Naive thymus-derived CD8-positive, alpha-beta T cell (primary cell): ENCODE results near the gene MREG. TPM values are rescaled to one million over a fixed set of nuclear protein-coding genes. Genes with fewer than 3 reads are reported as not detected.
"Not testable (repeated sequence)": the region's sequence is repeated elsewhere in the genome, so short reads cannot be mapped to it uniquely, and the experiment has no call there.

Experiments
- ATAC-seq, 2 donors: fragments of 150-1000 bp; cut with Tn5 transposase in 1 of 2; sonication (Bioruptor Pico), chemical (Tn5 transposase) in 1 of 2; 1 replicate in 1 of 2; 2 replicates in 1 of 2; pipeline ENCODE4 v1.10.0; 2021; ENCODE audit warnings: mild to moderate bottlenecking in 2 of 2, moderate library complexity in 2 of 2
- POLR2A ChIA-PET: fragments of 350-600 bp; sonication (Branson Sonifier 250); formaldehyde crosslinking; loops from one replicate; lab custom pipeline; 2021; ENCODE audit warnings: antibody characterized with exemption; lab: Charles Lee
- DNase-seq, 10 donors: peaks; one replicate each; pipeline versions ENCODE4 v3.0.0 to v3.0.0-alpha.2; 2020 to 2022
- H3K27ac Mint-ChIP-seq, 10 donors: one replicate each; pipeline ENCODE4 v1.8.0; 2020 to 2022; ENCODE audit warnings: mild to moderate bottlenecking in 10 of 10, mixed read lengths in 10 of 10, moderate library complexity in 4 of 10, inconsistent platforms in 1 of 10
- H3K27me3 Mint-ChIP-seq, 5 donors: one replicate each; pipeline ENCODE4 v1.8.0; 2021 to 2022; ENCODE audit warnings: mixed read lengths in 5 of 5
- H3K36me3 Mint-ChIP-seq, 3 donors: one replicate each; pipeline ENCODE4 v1.8.0; 2020 to 2022; ENCODE audit warnings: mixed read lengths in 3 of 3, mild to moderate bottlenecking in 2 of 3, inconsistent platforms in 1 of 3
- H3K4me1 Mint-ChIP-seq, 4 donors: one replicate each; pipeline ENCODE4 v1.8.0; 2021 to 2022; ENCODE audit warnings: mixed read lengths in 4 of 4
- H3K4me3 Mint-ChIP-seq, 10 donors: one replicate each; pipeline ENCODE4 v1.8.0; 2020 to 2022; ENCODE audit warnings: mild to moderate bottlenecking in 10 of 10, mixed read lengths in 10 of 10, moderate library complexity in 6 of 10, inconsistent platforms in 1 of 10
- H3K9me3 Mint-ChIP-seq, 9 donors: one replicate each; pipeline ENCODE4 v1.8.0; 2020 to 2022; ENCODE audit warnings: mixed read lengths in 9 of 9, mild to moderate bottlenecking in 3 of 9, inconsistent platforms in 1 of 9, moderate library complexity in 1 of 9
- polyA plus RNA-seq, 3 donors: library from polyadenylated mRNA; unstranded; fragments of 300-500 nt; fragmentation: Illumina TruSeq; gene quantifications; one replicate each; pipeline ENCODE4 v1.2.3, GENCODE V29; 2021
- total RNA-seq, 8 experiments: library from RNA in 2 of 8; stranded (reverse) in 2 of 8; gene quantifications; one replicate each; pipeline ENCODE4 v1.2.3 and lab custom pipeline; 2021 to 2026

MREG gene
- total and polyA plus RNA-seq, 5 experiments from 2014 or later, result 0.97 to 8.5 (median 3.3) TPM

- ATAC-seq, result no peak
Observed at GRCh38 chr2:215967590-215968378, 45.6 kb downstream of the MREG start.

GRCh38 chr2:215966951-215967350 is 46.4 kb downstream of the MREG start:
- H3K4me1 Mint-ChIP-seq, result peaks cover 4 to 17% (median 13%) of the 10 kb centered on the region in 4 donors
- no peak overlapping the region for H3K27ac Mint-ChIP-seq
- DNase-seq (no peak), ATAC-seq (no peak)
- peaks cover 11 to 30% (median 23%) of the 10 kb centered on the region in 3 donors for H3K36me3 Mint-ChIP-seq
- H3K27me3 Mint-ChIP-seq, result no peaks in the 10 kb centered on the region
- H3K4me3 Mint-ChIP-seq, result no peak overlapping the region
- H3K9me3 Mint-ChIP-seq, result peaks cover 0 to 9% (median 0%) of the 10 kb centered on the region in 9 donors
- POLR2A ChIA-PET, result no interaction called here

More at GRCh38 chr2:215967590-215968378, 45.6 kb downstream of the MREG start:
- peak overlapping the region in 3 of 10 donors; percentile 7 to 71 (median 24) for H3K27ac Mint-ChIP-seq
- POLR2A ChIA-PET, result no interaction called here
- H3K36me3 Mint-ChIP-seq, result peaks cover 11 to 28% (median 26%) of the 10 kb centered on the region in 3 donors
- peaks cover 0 to 9% (median 0%) of the 10 kb centered on the region in 9 donors for H3K9me3 Mint-ChIP-seq
- no peaks in the 10 kb centered on the region for H3K27me3 Mint-ChIP-seq
- H3K4me3 Mint-ChIP-seq, result no peak overlapping the region
- DNase-seq, result no peak
- H3K4me1 Mint-ChIP-seq, result peaks cover 4 to 17% (median 13%) of the 10 kb centered on the region in 4 donors

DNA sequence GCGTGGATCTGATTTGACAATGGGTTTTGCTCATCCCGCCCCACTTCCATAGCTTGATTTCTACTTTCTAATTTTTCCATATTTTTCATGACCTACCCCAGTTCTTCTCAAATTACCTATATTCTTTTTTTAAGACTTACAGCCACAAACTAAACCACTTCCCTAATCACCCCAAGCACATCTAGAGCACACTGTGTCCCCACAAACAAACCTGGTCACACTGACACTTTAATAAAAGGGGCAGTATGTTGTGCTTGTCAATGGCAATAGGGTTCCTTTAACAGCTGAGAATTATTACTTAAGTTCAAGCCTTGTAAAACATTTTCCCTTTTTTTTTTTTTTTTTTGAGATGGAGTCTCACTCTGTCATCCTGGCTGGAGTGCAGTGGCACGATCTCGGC is 47.1 kb downstream of the MREG start:
- Mint-ChIP-seq H3K27ac (no peak overlapping the region), H3K27me3 (no peaks in the 10 kb centered on the region), H3K9me3 (peaks cover 0 to 8% (median 0%) of the 10 kb centered on the region in 9 donors), H3K4me1 (peaks cover 4 to 17% (median 12%) of the 10 kb centered on the region in 4 donors), H3K4me3 (no peak overlapping the region), H3K36me3 (peaks cover 5 to 27% (median 16%) of the 10 kb centered on the region in 3 donors)
- no peak for ATAC-seq
- POLR2A ChIA-PET, result no interaction called here
- DNase-seq, result no peak

GRCh38 chr2:215965532-215966165 is 47.7 kb downstream of the MREG start:
- ATAC-seq, result no peak
- H3K27me3 Mint-ChIP-seq, result no peaks in the 10 kb centered on the region
- H3K4me1 Mint-ChIP-seq, result peaks cover 4 to 17% (median 12%) of the 10 kb centered on the region in 4 donors
- H3K27ac Mint-ChIP-seq, result peak overlapping the region in 1 of 10 donors; percentile 24
- POLR2A ChIA-PET, result no interaction called here
- H3K4me3 Mint-ChIP-seq, result no peak overlapping the region
- peaks cover 0 to 24% (median 14%) of the 10 kb centered on the region in 3 donors for H3K36me3 Mint-ChIP-seq
- no peak for DNase-seq
- H3K9me3 Mint-ChIP-seq, result peaks cover 0 to 2% (median 0%) of the 10 kb centered on the region in 9 donors

DNA sequence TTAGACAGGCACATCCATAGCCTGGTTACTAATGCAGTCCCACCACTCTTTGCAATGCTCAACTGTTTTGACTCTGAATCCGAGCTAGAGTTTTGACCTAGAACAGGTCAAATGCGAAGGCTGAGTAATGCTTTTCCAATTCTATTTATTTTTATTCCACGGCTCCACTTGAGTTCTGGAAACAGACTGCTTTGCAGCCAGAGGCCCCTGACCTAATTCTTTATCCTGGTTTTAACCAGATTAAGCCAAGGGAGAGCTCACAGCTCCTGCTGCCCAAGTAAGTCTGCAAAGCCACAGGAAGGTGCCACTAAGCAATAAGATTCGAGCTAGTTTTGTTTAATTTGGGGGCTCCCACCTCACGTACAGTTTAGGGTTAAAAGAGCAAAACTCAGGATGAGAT is 51.4 kb downstream of the MREG start:
- POLR2A ChIA-PET, result no interaction called here
- Mint-ChIP-seq H3K36me3 (peaks cover 13 to 42% (median 29%) of the 10 kb centered on the region in 3 donors), H3K9me3 (peaks cover 0 to 2% (median 0%) of the 10 kb centered on the region in 9 donors), H3K27ac (no peak overlapping the region), H3K4me1 (peaks cover 3 to 6% (median 5%) of the 10 kb centered on the region in 4 donors), H3K4me3 (no peak overlapping the region), H3K27me3 (no peaks in the 10 kb centered on the region)
- DNase-seq (no peak), ATAC-seq (no peak)

GRCh38 chr2:215958257-215958656 is 55.1 kb downstream of the MREG start:
- H3K27me3 Mint-ChIP-seq, result no peaks in the 10 kb centered on the region
- H3K4me1 Mint-ChIP-seq, result peaks cover 0 to 4% (median 0%) of the 10 kb centered on the region in 4 donors
- H3K27ac Mint-ChIP-seq, result peak overlapping the region in 1 of 10 donors; percentile 10
- DNase-seq (no peak), ATAC-seq (no peak)
- POLR2A ChIA-PET, result no interaction called here
- peaks cover 0 to 2% (median 0%) of the 10 kb centered on the region in 9 donors for H3K9me3 Mint-ChIP-seq
- H3K4me3 Mint-ChIP-seq, result no peak overlapping the region
- peaks cover 13 to 47% (median 29%) of the 10 kb centered on the region in 3 donors for H3K36me3 Mint-ChIP-seq

GRCh38 chr2:215957354-215958122 is 55.8 kb downstream of the MREG start:
- Mint-ChIP-seq H3K36me3 (peaks cover 13 to 42% (median 28%) of the 10 kb centered on the region in 3 donors), H3K27ac (peak overlapping the region in 1 of 10 donors; percentile 31)
- H3K4me3 Mint-ChIP-seq, H3K9me3 Mint-ChIP-seq, DNase-seq, POLR2A ChIA-PET, H3K4me1 Mint-ChIP-seq, ATAC-seq, H3K27me3 Mint-ChIP-seq: not testable (repeated sequence)

DNA sequence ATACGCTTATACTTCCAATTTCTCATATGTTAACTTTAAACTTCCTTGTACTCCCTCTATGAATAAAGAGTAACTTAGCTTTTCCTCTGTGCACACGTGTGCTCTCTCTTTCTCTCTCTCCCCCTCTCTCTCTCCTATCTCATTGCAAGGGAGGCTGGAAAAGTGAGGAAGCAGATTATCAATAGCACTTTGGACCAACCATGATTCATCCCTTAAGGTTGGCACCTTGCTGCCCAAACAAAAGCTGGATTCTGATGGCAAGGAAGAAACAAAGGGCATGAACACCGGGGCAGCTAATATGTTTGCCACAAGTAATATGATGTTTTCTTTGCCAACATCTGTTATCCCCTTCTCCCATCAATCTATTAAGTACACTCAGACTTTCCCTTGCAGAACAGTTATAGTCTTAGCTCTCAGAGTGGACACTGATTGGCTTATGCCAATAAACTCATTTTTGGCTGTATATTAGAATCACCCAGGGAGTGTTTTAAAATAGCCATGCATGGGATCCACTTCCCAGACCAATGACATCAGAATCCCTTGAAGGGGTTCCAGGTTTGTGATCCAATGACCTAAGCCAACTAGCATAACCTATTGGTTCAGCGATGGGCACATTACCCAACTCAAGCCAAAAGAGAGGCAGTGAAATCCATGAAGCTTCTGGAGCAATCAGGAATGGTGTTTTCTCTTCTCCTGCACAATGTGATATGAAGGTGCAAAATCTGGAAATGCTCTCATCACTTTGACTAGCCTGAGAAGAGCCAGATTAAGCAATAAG is 60.3 kb downstream of the MREG start:
- Mint-ChIP-seq H3K36me3 (peaks cover 0 to 8% (median 5%) of the 10 kb centered on the region in 3 donors), H3K9me3 (no peaks in the 10 kb centered on the region), H3K27me3 (no peaks in the 10 kb centered on the region), H3K4me3 (no peak overlapping the region), H3K4me1 (peaks cover 0 to 4% (median 0%) of the 10 kb centered on the region in 4 donors), H3K27ac (peak overlapping the region in 1 of 10 donors; percentile 26)
- ATAC-seq, result no peak
- POLR2A ChIA-PET, result no interaction called here
- no peak for DNase-seq

DNA sequence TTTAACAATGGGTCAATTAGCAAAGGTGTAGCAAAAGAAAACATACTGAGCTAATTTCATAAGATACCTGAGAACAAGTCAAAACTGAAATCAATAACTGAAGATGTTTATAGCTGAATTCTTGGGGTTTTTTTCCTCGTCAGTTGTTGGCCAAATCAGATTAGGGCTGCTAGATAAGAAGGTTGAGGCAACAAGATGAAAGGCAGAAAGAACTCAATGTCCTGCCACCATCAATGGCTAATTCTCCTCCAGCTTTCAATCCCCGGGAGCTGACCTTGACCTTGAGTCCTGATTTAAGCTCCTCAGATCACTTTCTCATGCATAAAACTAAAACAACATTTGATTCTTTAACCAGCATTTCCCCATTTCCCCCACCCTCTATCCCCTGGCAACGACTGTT is 61.8 kb downstream of the MREG start:
- Mint-ChIP-seq H3K9me3 (no peaks in the 10 kb centered on the region), H3K4me3 (no peak overlapping the region), H3K27ac (no peak overlapping the region), H3K36me3 (peaks cover 2 to 8% (median 3%) of the 10 kb centered on the region in 3 donors), H3K27me3 (no peaks in the 10 kb centered on the region), H3K4me1 (peaks cover 0 to 2% (median 0%) of the 10 kb centered on the region in 4 donors)
- ATAC-seq (no peak), DNase-seq (no peak)
- POLR2A ChIA-PET, result no interaction called here

DNA sequence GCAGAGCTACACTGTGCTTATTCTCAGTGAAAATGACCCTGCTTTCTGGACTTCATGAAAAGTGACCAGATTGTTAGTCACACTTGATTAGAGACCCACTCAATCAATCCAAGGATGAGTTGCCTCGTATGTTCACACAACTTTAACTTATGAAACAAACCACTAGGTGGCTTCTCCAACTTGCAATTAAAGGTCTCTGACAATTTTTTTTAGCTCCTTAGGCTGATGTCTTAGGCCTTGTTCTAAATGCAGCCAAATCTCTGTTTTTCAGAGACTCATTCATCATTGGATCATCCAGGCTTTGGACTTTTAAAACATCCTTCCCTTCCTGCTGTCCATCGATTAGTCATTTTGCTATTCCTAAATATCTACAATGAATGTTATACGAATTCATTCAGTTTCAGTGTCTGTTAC is 63.4 kb downstream of the MREG start:
- ATAC-seq (peak; percentile 32 to 68), DNase-seq (peak in 3 of 10 donors; percentile 19 to 31 (median 29))
- H3K27me3 Mint-ChIP-seq, result no peaks in the 10 kb centered on the region
- H3K4me3 Mint-ChIP-seq, result no peak overlapping the region
- H3K27ac Mint-ChIP-seq, result no peak overlapping the region
- POLR2A ChIA-PET, result no interaction called here
- peaks cover 0 to 2% (median 0%) of the 10 kb centered on the region in 4 donors for H3K4me1 Mint-ChIP-seq
- H3K36me3 Mint-ChIP-seq, result peaks cover 9 to 22% (median 16%) of the 10 kb centered on the region in 3 donors
- H3K9me3 Mint-ChIP-seq, result no peaks in the 10 kb centered on the region

DNA sequence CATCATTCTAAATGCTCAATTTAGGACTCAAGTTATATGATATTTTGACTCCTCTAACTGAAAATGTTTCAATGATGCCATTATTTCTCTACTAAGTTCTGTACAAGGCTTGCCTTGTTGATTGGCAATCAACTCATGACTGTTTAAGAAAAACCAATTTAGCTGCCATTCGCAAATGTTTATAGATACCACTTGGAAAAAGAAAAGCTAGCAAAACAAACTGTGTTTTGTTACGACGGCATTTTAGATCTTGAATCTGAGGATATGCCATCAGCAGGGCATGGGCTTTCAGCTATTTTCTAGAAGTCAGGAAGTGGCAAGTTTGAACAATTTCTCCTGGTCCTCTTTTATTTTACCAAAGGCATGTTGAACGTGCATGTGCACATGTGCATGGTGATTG is 65.3 kb downstream of the MREG start:
- peaks cover 0 to 2% (median 0%) of the 10 kb centered on the region in 4 donors for H3K4me1 Mint-ChIP-seq
- H3K36me3 Mint-ChIP-seq, result peaks cover 18 to 41% (median 27%) of the 10 kb centered on the region in 3 donors
- POLR2A ChIA-PET, result no interaction called here
- H3K27me3 Mint-ChIP-seq, result no peaks in the 10 kb centered on the region
- H3K27ac Mint-ChIP-seq, result no peak overlapping the region
- no peaks in the 10 kb centered on the region for H3K9me3 Mint-ChIP-seq
- H3K4me3 Mint-ChIP-seq, result no peak overlapping the region
- DNase-seq (no peak), ATAC-seq (no peak)

GRCh38 chr2:215946586-215946985 is 66.8 kb downstream of the MREG start:
- Mint-ChIP-seq H3K36me3 (peaks cover 19 to 48% (median 29%) of the 10 kb centered on the region in 3 donors), H3K9me3 (no peaks in the 10 kb centered on the region), H3K27ac (peak overlapping the region in 2 of 10 donors; percentile 6 to 38), H3K4me3 (no peak overlapping the region), H3K27me3 (no peaks in the 10 kb centered on the region), H3K4me1 (peaks cover 0 to 2% (median 0%) of the 10 kb centered on the region in 4 donors)
- ATAC-seq (no peak), DNase-seq (no peak)
- POLR2A ChIA-PET, result no interaction called here
